OCI-LY1 (cell line): ENCODE measurements around the gene TENT4A.
A peak's percentile ranks its signal among the peaks of the same experiment; 100 is the strongest.

Experiments used
- H2AFZ ChIP-seq: fragments of 200-600 bp; sonication (generic), shearing (Covaris generic); 2 replicates; pipeline ENCODE4 v1.6.0; 2014; ENCODE audit warnings: antibody characterized with exemption, mild to moderate bottlenecking, low read length
- H3F3A ChIP-seq: fragments of 200-600 bp; sonication (generic), shearing (Covaris generic); 2 replicates; pipeline ENCODE4 v1.6.0; 2014; ENCODE audit warnings: mild to moderate bottlenecking, antibody characterized with exemption, low read length, moderate library complexity; ENCODE audit not compliant: insufficient read depth
- H3K27ac ChIP-seq: fragments of 200-600 bp; sonication (generic); 2 replicates; pipeline ENCODE4 v1.5.1; 2014; ENCODE audit warnings: low read length, mixed run types, mild to moderate bottlenecking, low read depth; ENCODE audit not compliant: poor library complexity, severe bottlenecking
- H3K27me3 ChIP-seq: fragments of 200-600 bp; sonication (generic); 2 replicates; pipeline ENCODE4 v1.6.0; 2014; ENCODE audit warnings: antibody characterized with exemption, mild to moderate bottlenecking, low read length, moderate library complexity; ENCODE audit not compliant: insufficient read depth
- H3K36me3 ChIP-seq: fragments of 200-600 bp; sonication (generic); 2 replicates; pipeline ENCODE4 v1.6.1; 2014; ENCODE audit warnings: mild to moderate bottlenecking, antibody characterized with exemption, low read length, moderate library complexity, mixed read lengths; ENCODE audit not compliant: insufficient read depth
- H3K4me1 ChIP-seq: fragments of 200-600 bp; sonication (generic); 2 replicates; pipeline ENCODE4 v1.5.1; 2014; ENCODE audit warnings: mild to moderate bottlenecking, low read length, moderate library complexity; ENCODE audit not compliant: insufficient read depth, severe bottlenecking
- H3K4me2 ChIP-seq: fragments of 200-600 bp; sonication (generic), shearing (Covaris generic); 2 replicates; pipeline ENCODE4 v1.6.1; 2014; ENCODE audit warnings: low read length
- H3K4me3 ChIP-seq: fragments of 200-600 bp; sonication (generic); 2 replicates; pipeline ENCODE4 v1.5.1; 2014; ENCODE audit warnings: low read length, low read depth, mild to moderate bottlenecking, mixed read lengths; ENCODE audit not compliant: poor library complexity, severe bottlenecking
- H3K79me2 ChIP-seq: fragments of 200-600 bp; shearing (Covaris generic); 2 replicates; pipeline ENCODE4 v1.6.1; 2016; ENCODE audit warnings: mixed run types, low read length, mixed read lengths; ENCODE audit not compliant: insufficient read depth
- H3K9ac ChIP-seq: fragments of 200-600 bp; sonication (generic), shearing (Covaris generic); 2 replicates; pipeline ENCODE4 v1.6.1; 2014; ENCODE audit warnings: mild to moderate bottlenecking, low read length, mixed read lengths
- H3K9me2 ChIP-seq: fragments of 200-600 bp; sonication (generic), shearing (Covaris generic); 2 replicates; pipeline ENCODE4 v1.6.1; 2014; ENCODE audit warnings: low read depth, mild to moderate bottlenecking, low read length, mixed read lengths
- H3K9me3 ChIP-seq: fragments of 200-600 bp; shearing (Covaris generic); 2 replicates; pipeline ENCODE4 v1.6.1; 2014; ENCODE audit warnings: low read length, mixed read lengths
- H4K20me1 ChIP-seq: fragments of 200-600 bp; sonication (generic), shearing (Covaris generic); 2 replicates; pipeline ENCODE4 v1.6.0; 2016; ENCODE audit warnings: mild to moderate bottlenecking, low read length; ENCODE audit not compliant: insufficient read depth
- EZH2 ChIP-seq: fragments of 200-600 bp; sonication (generic), shearing (Covaris generic); IDR thresholded peaks from 2 replicates; pipeline ENCODE4 v1.8.0; 2017; ENCODE audit warnings: borderline replicate concordance, mixed run types, mild to moderate bottlenecking, antibody characterized with exemption, low read length, moderate library complexity, mixed read lengths
- TF ChIP-seq, protein P1 (sequence below): fragments of 200-600 bp; sonication (generic), shearing (Covaris generic); IDR thresholded peaks from 2 replicates; pipeline ENCODE4 v1.5.1; 2017; ENCODE audit warnings: mild to moderate bottlenecking, antibody characterized with exemption, low read length, moderate library complexity, mixed read lengths

Gene TENT4A

GRCh38 chr5:6730407-6730806, 17.2 kb downstream of the TENT4A start:
- H3K4me3 ChIP-seq: peak overlapping the region; percentile 47
- H3K79me2 ChIP-seq: peaks cover 60% of the 10 kb centered on the region
- no peaks in the 10 kb centered on the region for H3K9me3 ChIP-seq
- peak overlapping the region; percentile 74 for H3K4me2 ChIP-seq
- H3K27me3 ChIP-seq: no peaks in the 10 kb centered on the region
- peak overlapping the region; percentile 67; the same call in 1 of the 2 replicates for H3K9ac ChIP-seq
- peak overlapping the region; percentile 97 for H3K27ac ChIP-seq
- H2AFZ ChIP-seq: no peak overlapping the region
- H3F3A ChIP-seq: no peaks in the 10 kb centered on the region
- no peaks in the 10 kb centered on the region for H3K9me2 ChIP-seq
- H3K4me1 ChIP-seq: peaks cover 81% of the 10 kb centered on the region
- no peaks in the 10 kb centered on the region for H4K20me1 ChIP-seq
- no peak for TF ChIP-seq EZH2
- TF ChIP-seq, protein P1, sequence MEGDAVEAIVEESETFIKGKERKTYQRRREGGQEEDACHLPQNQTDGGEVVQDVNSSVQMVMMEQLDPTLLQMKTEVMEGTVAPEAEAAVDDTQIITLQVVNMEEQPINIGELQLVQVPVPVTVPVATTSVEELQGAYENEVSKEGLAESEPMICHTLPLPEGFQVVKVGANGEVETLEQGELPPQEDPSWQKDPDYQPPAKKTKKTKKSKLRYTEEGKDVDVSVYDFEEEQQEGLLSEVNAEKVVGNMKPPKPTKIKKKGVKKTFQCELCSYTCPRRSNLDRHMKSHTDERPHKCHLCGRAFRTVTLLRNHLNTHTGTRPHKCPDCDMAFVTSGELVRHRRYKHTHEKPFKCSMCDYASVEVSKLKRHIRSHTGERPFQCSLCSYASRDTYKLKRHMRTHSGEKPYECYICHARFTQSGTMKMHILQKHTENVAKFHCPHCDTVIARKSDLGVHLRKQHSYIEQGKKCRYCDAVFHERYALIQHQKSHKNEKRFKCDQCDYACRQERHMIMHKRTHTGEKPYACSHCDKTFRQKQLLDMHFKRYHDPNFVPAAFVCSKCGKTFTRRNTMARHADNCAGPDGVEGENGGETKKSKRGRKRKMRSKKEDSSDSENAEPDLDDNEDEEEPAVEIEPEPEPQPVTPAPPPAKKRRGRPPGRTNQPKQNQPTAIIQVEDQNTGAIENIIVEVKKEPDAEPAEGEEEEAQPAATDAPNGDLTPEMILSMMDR: no peak
- peaks cover 12% of the 10 kb centered on the region; the same call in 1 of the 2 replicates for H3K36me3 ChIP-seq

DNA sequence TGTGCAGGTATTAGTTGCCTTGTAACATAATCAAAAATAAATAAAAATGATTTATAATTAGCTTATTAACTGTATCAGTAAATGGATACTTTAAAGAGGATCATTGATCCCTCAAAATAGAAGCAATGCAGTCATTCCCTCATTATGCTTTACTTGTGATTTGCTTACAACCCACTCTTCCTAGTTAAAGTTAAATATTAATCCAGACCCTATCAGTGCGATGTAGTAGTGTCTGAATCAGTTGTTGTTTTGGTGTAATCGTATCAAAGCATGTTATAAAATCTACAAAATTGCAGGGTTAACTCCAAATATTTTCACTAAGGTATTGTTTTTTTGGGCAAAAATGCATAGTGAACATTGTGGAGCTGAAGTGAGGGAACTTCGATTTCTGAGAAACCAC, 17.6 kb downstream of the TENT4A start:
- H3K9me3 ChIP-seq: no peaks in the 10 kb centered on the region
- H3K4me2 ChIP-seq: no peak overlapping the region
- H3K9ac ChIP-seq: no peak overlapping the region
- H4K20me1 ChIP-seq: no peaks in the 10 kb centered on the region
- H3F3A ChIP-seq: no peaks in the 10 kb centered on the region
- peaks cover 57% of the 10 kb centered on the region for H3K79me2 ChIP-seq
- no peaks in the 10 kb centered on the region for H3K9me2 ChIP-seq
- no peaks in the 10 kb centered on the region for H3K27me3 ChIP-seq
- peaks cover 80% of the 10 kb centered on the region for H3K4me1 ChIP-seq
- no peak for TF ChIP-seq EZH2
- TF ChIP-seq, protein P1: no peak
- no peak overlapping the region for H2AFZ ChIP-seq
- H3K36me3 ChIP-seq: peaks cover 12% of the 10 kb centered on the region; the same call in 1 of the 2 replicates
- no peak overlapping the region for H3K27ac ChIP-seq
- H3K4me3 ChIP-seq: no peak overlapping the region

GRCh38 chr5:6731465-6732237, 18.4 kb downstream of the TENT4A start:
- H3K27ac ChIP-seq: no peak overlapping the region
- peaks cover 71% of the 10 kb centered on the region for H3K4me1 ChIP-seq
- no peaks in the 10 kb centered on the region for H3K27me3 ChIP-seq
- peaks cover 7% of the 10 kb centered on the region; the same call in 1 of the 2 replicates for H3K36me3 ChIP-seq
- peaks cover 51% of the 10 kb centered on the region for H3K79me2 ChIP-seq
- no peaks in the 10 kb centered on the region for H3K9me2 ChIP-seq
- H4K20me1 ChIP-seq: no peaks in the 10 kb centered on the region
- no peak for TF ChIP-seq EZH2
- TF ChIP-seq, protein P1: no peak
- H3K9ac ChIP-seq: no peak overlapping the region
- no peak overlapping the region for H2AFZ ChIP-seq
- no peak overlapping the region for H3K4me2 ChIP-seq
- H3K4me3 ChIP-seq: no peak overlapping the region
- no peaks in the 10 kb centered on the region for H3K9me3 ChIP-seq
- no peaks in the 10 kb centered on the region for H3F3A ChIP-seq
